ENCODE data around the gene CRLF2.
"Not testable (repeated sequence)": the region's sequence is repeated elsewhere in the genome, so short reads cannot be mapped to it uniquely, and the experiment has no call there.

CRLF2 gene

GRCh38 chrX:1213971-1214370 lies 1.5 kb upstream of the CRLF2 start:
- no peak for DNase-seq

GRCh38 chrX:1210844-1211243 lies 1.6 kb downstream of the CRLF2 start:
- no peak for DNase-seq

- no peak for DNase-seq
Observed at GRCh38 chrX:1207496-1208025, 4.9 kb downstream of the CRLF2 start.

GRCh38 chrX:1205681-1206611 lies 6.5 kb downstream of the CRLF2 start:
- DNase-seq: no peak

- no peak for DNase-seq
Observed at GRCh38 chrX:1202251-1202650, 10.2 kb downstream of the CRLF2 start.

GRCh38 chrX:1196436-1196835 lies 16.0 kb downstream of the CRLF2 start:
- no peak for DNase-seq

GRCh38 chrX:1192196-1192595 lies 20.3 kb downstream of the CRLF2 start:
- not testable (repeated sequence) for DNase-seq

GRCh38 chrX:1190596-1191145 lies 21.8 kb downstream of the CRLF2 start:
- no peak for DNase-seq

- DNase-seq: no peak
Observed at GRCh38 chrX:1185561-1185960, 26.9 kb downstream of the CRLF2 start.

GRCh38 chrX:1182211-1182610 lies 30.2 kb downstream of the CRLF2 start:
- no peak for DNase-seq

GRCh38 chrX:1181661-1182060 lies 30.8 kb downstream of the CRLF2 start:
- not testable (repeated sequence) for DNase-seq

GRCh38 chrX:1181170-1181569 lies 31.3 kb downstream of the CRLF2 start:
- no peak for DNase-seq

- peak; percentile 6 for DNase-seq
Observed at GRCh38 chrX:1178580-1179057, 33.8 kb downstream of the CRLF2 start.

GRCh38 chrX:1176531-1177320 lies 35.7 kb downstream of the CRLF2 start:
- DNase-seq: not testable (repeated sequence)

- DNase-seq: not testable (repeated sequence)
Observed at GRCh38 chrX:1174609-1175545, 37.6 kb downstream of the CRLF2 start.

- not testable (repeated sequence) for DNase-seq
Observed at GRCh38 chrX:1173435-1173834, 39.0 kb downstream of the CRLF2 start.

GRCh38 chrX:1172496-1172895 lies 40.0 kb downstream of the CRLF2 start:
- no peak for DNase-seq

- DNase-seq: not testable (repeated sequence)
Observed at GRCh38 chrX:1171915-1172314, 40.5 kb downstream of the CRLF2 start.

- no peak for DNase-seq
Observed at GRCh38 chrX:1170243-1170642, 42.2 kb downstream of the CRLF2 start.

GRCh38 chrX:1169189-1169588 lies 43.3 kb downstream of the CRLF2 start:
- DNase-seq: no peak

- DNase-seq: no peak
Observed at GRCh38 chrX:1167918-1168481, 44.4 kb downstream of the CRLF2 start.

- no peak for DNase-seq
Observed at GRCh38 chrX:1167466-1167865, 45.0 kb downstream of the CRLF2 start.

Measured in T1000 (cell line).